Heart right ventricle (tissue), 16 donors: Measurements from ENCODE around the gene CPAMD8. TPM values are rescaled to one million over a fixed set of nuclear protein-coding genes. Genes with fewer than 3 reads are reported as not detected.
A peak's percentile ranks its signal among the peaks of the same experiment; 100 is the strongest.
"Not testable (repeated sequence)": the region's sequence is repeated elsewhere in the genome, so short reads cannot be mapped to it uniquely, and the experiment has no call there.

ENCODE experiments used
- ATAC-seq, 8 donors: fragments of 200-7000 bp; cut with Tn5 transposase; one replicate each; pipeline ENCODE4 v1.9.1; 2020; ENCODE audit warnings: mild to moderate bottlenecking in 8 of 8, moderate library complexity in 8 of 8, moderate number of reproducible peaks in 1 of 8
- DNase-seq, 2 donors: peaks; one replicate each; pipeline ENCODE4 v3.0.0-alpha.2; 2020
- H3K27ac ChIP-seq, 10 donors: fragments of 200-600 bp; sonication (generic) in 2 of 10; one replicate each; pipeline versions ENCODE4 v1.5.0 to v1.8.0; 2020 to 2022; ENCODE audit warnings: mild to moderate bottlenecking in 3 of 10
- H3K27me3 ChIP-seq, 7 donors: fragments of 200-600 bp; one replicate each; pipeline ENCODE4 v1.8.0; 2021 to 2022; ENCODE audit warnings: mild to moderate bottlenecking in 2 of 7
- H3K36me3 ChIP-seq, 9 donors: fragments of 200-600 bp; sonication (generic) in 1 of 9; one replicate each; pipeline versions ENCODE4 v1.5.0 to v1.8.0; 2020 to 2022; ENCODE audit warnings: mild to moderate bottlenecking in 2 of 9
- H3K4me1 ChIP-seq, 9 donors: fragments of 200-600 bp; sonication (generic) in 1 of 9; one replicate each; pipeline versions ENCODE4 v1.5.0 to v1.8.0; 2020 to 2022; ENCODE audit warnings: mild to moderate bottlenecking in 4 of 9
- H3K4me3 ChIP-seq, 10 donors: fragments of 200-600 bp; sonication (generic) in 2 of 10; one replicate each; pipeline versions ENCODE4 v1.5.0 to v1.8.0; 2020 to 2022; ENCODE audit warnings: mild to moderate bottlenecking in 7 of 10, moderate library complexity in 2 of 10
- H3K9me3 ChIP-seq, 11 donors: fragments of 200-600 bp in 10 of 11; sonication (generic) in 2 of 11; one replicate each; pipeline versions ENCODE4 v1.5.0 to v1.8.0; 2013 to 2022; ENCODE audit warnings: mild to moderate bottlenecking in 2 of 11, control low read depth in 1 of 11, moderate library complexity in 1 of 11
- CTCF ChIP-seq, 9 donors: fragments of 200-600 bp; sonication (generic) in 2 of 9; IDR thresholded peaks; one replicate each; pipeline versions ENCODE4 v1.5.0 to v1.8.0; 2021 to 2022; ENCODE audit warnings: antibody characterized with exemption in 9 of 9, mild to moderate bottlenecking in 5 of 9, moderate library complexity in 1 of 9
- WGBS, 2 donors: extraction: QIAGEN DNeasy Blood & Tissue Kit; methylation state at CpG; one replicate each; pipeline ENCODE4 v1.1.7; 2013; ENCODE audit warnings: inconsistent platforms in 1 of 2; 5-methylcytosine and 5-hydroxymethylcytosine counted together
- intact Hi-C, 10 donors: fragments of 100-400 bp; cut with DNase I; formaldehyde crosslinking; loops; one replicate each; pipeline versions ENCODE4 v1.11.1 to v1.14.2; 2022
- polyA plus RNA-seq, 2 donors: library from polyadenylated mRNA; stranded (reverse); fragments of 200-250 nt; gene quantifications; one replicate each; pipeline ENCODE4 v1.2.3, GENCODE V29; 2013
- total RNA-seq, 10 donors: library from RNA; stranded (reverse); fragmentation: NEBNext Ultra II Directional in 3 of 10; extraction: Animal tissue kit (Norgen Biotek cat#: 25700) in 3 of 10; gene quantifications; one replicate each; pipeline versions ENCODE4 v1.2.1 to v1.2.4, GENCODE V29; 2021 to 2023
- donor health status: Arrhythmogenic right ventricular cardiomyopathy.
- donor health status: ischemic (EF 13 %, LVEDD 7.1; RV severe dilation, severe dysfunction).
- donor health status: healthy with polysubstance abuse.
- donor health status: DM: no; HTN: yes; CAD: no.
- donor health status: DM: no; HTN: no; CAD: no.
- donor health status: ischemic (EF 25% LVEDD 6.9; RV normal size, moderate dysfunction).
- donor health status: ischemic (EF 25% LVEDD 5.7; RV mildly dilated, moderate dysfunction).
- donor health status: healthy.
- donor health status: DM: yes; HTN: yes; CAD: no.
- donor health status: Ischemic cardiomyopathy.
- donor health status: ischemic (EF 35%, LVEDD 5.7; RV mildly dilated, moderate dysfunction).
- donor health status: nonischemic (EF 11% LVEDD 7.7; RV severe dilation, severe dysfunction).
- donor health status: DM: yes; HTN: yes; CAD: no.
- donor health status: PGD.
- donor health status: ischemic (EF 29% LVEDD 5.4; RV normal size, mild dysfunction).
- donor health status: nonischemic (EF 23%, LVEDD 6.1; RV moderate dilation, normal function).

Gene CPAMD8
- total and polyA plus RNA-seq, 12 donors = 4.8 to 77.9 (median 10.9) TPM

GRCh38 chr19:17021793-17022590, 4.6 kb downstream of the CPAMD8 start:
- ATAC-seq (peak in 6 of 8 donors; percentile 32 to 66 (median 57)), DNase-seq (no peak)
- Histone ChIP-seq H3K36me3 (no peaks in the 10 kb centered on the region), H3K27ac (peak overlapping the region in 2 of 10 donors; percentile 1 to 5), H3K27me3 (peaks cover 0 to 40% (median 27%) of the 10 kb centered on the region in 7 donors), H3K4me1 (peaks cover 0 to 32% (median 4%) of the 10 kb centered on the region in 9 donors), H3K9me3 (peaks cover 0 to 25% (median 13%) of the 10 kb centered on the region in 11 donors), H3K4me3 (no peak overlapping the region)
- 66 to 86% methylated on average over 8 to 12 of the region's 12 CpGs for WGBS, 2 donors
- no peak for TF ChIP-seq CTCF (IDR thresholded peaks at IDR 0.05)
- intact Hi-C loops = no loop called here

DNA sequence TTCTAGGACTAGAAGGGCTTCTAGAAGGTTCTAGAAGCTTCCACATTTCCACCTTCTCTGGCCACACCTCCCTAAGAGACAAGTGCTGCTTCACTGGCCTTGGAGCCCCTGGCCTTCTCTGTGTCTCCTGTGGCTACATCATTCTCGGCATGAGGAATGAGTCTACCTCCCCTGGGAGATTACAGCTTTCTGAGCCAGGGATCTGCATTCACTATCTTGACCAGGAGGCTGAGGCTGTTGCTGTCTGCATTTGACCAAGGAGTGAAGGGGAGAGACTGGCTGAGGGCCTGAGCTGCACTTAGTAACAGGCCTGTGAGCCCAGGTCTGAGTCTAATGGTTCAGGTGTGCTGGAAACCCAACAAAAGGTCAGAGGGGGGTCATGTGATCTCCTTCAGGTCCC, 5.3 kb downstream of the CPAMD8 start:
- Histone ChIP-seq H3K27ac (no peak overlapping the region), H3K27me3 (peaks cover 0 to 36% (median 24%) of the 10 kb centered on the region in 7 donors), H3K4me3 (no peak overlapping the region), H3K9me3 (peaks cover 0 to 25% (median 13%) of the 10 kb centered on the region in 11 donors), H3K4me1 (peaks cover 0 to 31% (median 4%) of the 10 kb centered on the region in 9 donors), H3K36me3 (no peaks in the 10 kb centered on the region)
- WGBS, 2 donors = 60 to 61% methylated on average over 1 of the region's 1 CpG
- DNase-seq (no peak), ATAC-seq (no peak)
- intact Hi-C loops = no loop called here
- TF ChIP-seq CTCF (IDR thresholded peaks at IDR 0.05) = no peak

DNA sequence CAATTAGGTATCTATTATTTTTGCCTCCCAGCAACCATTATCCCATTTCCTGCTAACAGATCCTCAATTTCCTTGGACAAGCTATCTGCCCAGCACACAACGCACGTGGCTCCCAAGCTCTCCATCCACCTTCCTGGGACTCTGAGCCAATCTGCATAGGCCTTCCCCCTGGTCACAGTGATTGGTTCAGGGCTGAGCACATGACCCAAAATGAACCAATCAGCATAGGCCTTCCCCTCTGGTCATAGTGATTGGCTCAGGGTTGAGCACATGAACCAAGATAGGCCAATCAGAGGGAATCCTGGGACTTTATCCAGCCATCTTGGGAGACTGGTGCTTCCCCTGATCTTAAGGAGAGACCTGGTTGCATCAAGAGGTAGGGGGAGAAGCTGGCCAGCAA, 5.8 kb downstream of the CPAMD8 start:
- H3K27ac ChIP-seq = no peak overlapping the region
- 61 to 68% methylated on average over 2 of the region's 2 CpGs for WGBS, 2 donors
- peaks cover 0 to 31% (median 18%) of the 10 kb centered on the region in 7 donors for H3K27me3 ChIP-seq
- intact Hi-C loops = no loop called here
- H3K4me1 ChIP-seq = peaks cover 0 to 26% (median 4%) of the 10 kb centered on the region in 9 donors
- no peak overlapping the region for H3K4me3 ChIP-seq
- TF ChIP-seq CTCF (IDR thresholded peaks at IDR 0.05) = no peak
- peaks cover 0 to 25% (median 13%) of the 10 kb centered on the region in 11 donors for H3K9me3 ChIP-seq
- no peaks in the 10 kb centered on the region for H3K36me3 ChIP-seq
- ATAC-seq (no peak), DNase-seq (no peak)

- H3K27ac ChIP-seq = no peak overlapping the region
- ATAC-seq (no peak), DNase-seq (no peak)
- intact Hi-C loops = no loop called here
- no peak overlapping the region for H3K4me3 ChIP-seq
- H3K27me3 ChIP-seq = peaks cover 0 to 26% (median 14%) of the 10 kb centered on the region in 7 donors
- TF ChIP-seq CTCF (IDR thresholded peaks at IDR 0.05) = no peak
- H3K4me1 ChIP-seq = peaks cover 0 to 22% (median 4%) of the 10 kb centered on the region in 9 donors
- no peaks in the 10 kb centered on the region for H3K36me3 ChIP-seq
- peaks cover 0 to 25% (median 13%) of the 10 kb centered on the region in 11 donors for H3K9me3 ChIP-seq
Measured at GRCh38 chr19:17020385-17020784, 6.2 kb downstream of the CPAMD8 start.

DNA sequence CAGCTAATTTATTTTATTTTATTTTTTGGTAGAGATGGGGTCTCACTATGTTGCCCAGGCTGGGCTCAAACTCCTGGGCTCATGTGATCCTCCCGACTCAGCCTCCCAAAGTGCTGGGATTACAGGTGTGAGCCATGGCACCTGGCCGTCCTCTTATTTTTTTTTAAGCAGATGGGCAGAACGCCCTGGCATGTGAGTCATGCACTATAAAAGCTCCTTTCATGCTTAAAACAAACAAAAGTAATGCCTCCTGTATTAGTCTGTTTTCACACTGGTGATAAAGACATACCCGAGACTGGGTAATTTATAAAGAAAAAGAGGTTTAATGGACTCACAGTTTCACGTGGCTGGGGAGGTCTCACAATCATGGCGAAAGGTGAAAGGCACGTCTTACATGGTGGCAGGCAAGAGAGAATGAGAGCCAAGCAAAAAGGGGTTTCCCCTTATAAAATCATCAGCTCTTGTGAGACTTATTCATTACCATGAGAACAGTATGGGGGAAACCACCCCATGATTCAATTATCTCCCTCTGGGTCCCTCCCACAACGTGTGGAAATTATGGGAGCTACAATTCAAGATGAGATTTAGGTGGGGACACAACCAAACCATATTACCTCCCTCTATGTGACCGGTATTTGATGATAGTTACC, 12.3 kb downstream of the CPAMD8 start:
- 83 to 84% methylated on average over 9 of the region's 9 CpGs for WGBS, 2 donors
- DNase-seq, H3K27ac ChIP-seq, ATAC-seq, H3K4me3 ChIP-seq, H3K4me1 ChIP-seq, intact Hi-C loops, H3K36me3 ChIP-seq: not testable (repeated sequence)
- Histone ChIP-seq H3K27me3 (peaks cover 0 to 18% (median 0%) of the 10 kb centered on the region in 7 donors), H3K9me3 (peaks cover 0 to 10% (median 0%) of the 10 kb centered on the region in 11 donors)
